CD4-positive, alpha-beta T cell treated with Interleukin-1 beta for 1 hour (primary cell): ENCODE measurements around the gene HLA-DOA.

Experiments
- DNase-seq, 2 donors: peaks; one replicate each; pipeline ENCODE4 v3.0.0-alpha.2; 2020 to 2022

HLA-DOA gene

GRCh38 chr6:33015798-33016197 is 6.4 kb upstream of the HLA-DOA start:
- DNase-seq = no peak

- peak; percentile 64 to 85 for DNase-seq
Observed at GRCh38 chr6:33014841-33015634, 5.6 kb upstream of the HLA-DOA start.

- DNase-seq = no peak
Observed at GRCh38 chr6:33013608-33014007, 4.2 kb upstream of the HLA-DOA start.

GRCh38 chr6:33010356-33010755 is 965 bp upstream of the HLA-DOA start:
- DNase-seq = no peak

GRCh38 chr6:33007831-33008400 is 1.5 kb downstream of the HLA-DOA start:
- DNase-seq = no peak

GRCh38 chr6:33004940-33005339 is 4.5 kb downstream of the HLA-DOA start:
- no peak for DNase-seq

GRCh38 chr6:33001685-33002084 is 7.7 kb downstream of the HLA-DOA start:
- no peak for DNase-seq

GRCh38 chr6:33000055-33000454 is 9.3 kb downstream of the HLA-DOA start:
- peak; percentile 28 to 31 for DNase-seq

- DNase-seq = no peak
Observed at GRCh38 chr6:32995448-32995847, 13.9 kb downstream of the HLA-DOA start.

- no peak for DNase-seq
Observed at GRCh38 chr6:32993363-32993973, 15.9 kb downstream of the HLA-DOA start.

- no peak for DNase-seq
Observed at GRCh38 chr6:32991972-32992371, 17.4 kb downstream of the HLA-DOA start.

GRCh38 chr6:32989368-32989767 is 20.0 kb downstream of the HLA-DOA start:
- DNase-seq = no peak

GRCh38 chr6:32984622-32985389 is 24.6 kb downstream of the HLA-DOA start:
- peak; percentile 88 for DNase-seq

- peak in 1 of 2 donors; percentile 22 for DNase-seq
Observed at GRCh38 chr6:32983964-32984621, 25.3 kb downstream of the HLA-DOA start.

GRCh38 chr6:32983493-32983848 is 25.9 kb downstream of the HLA-DOA start:
- DNase-seq = no peak

GRCh38 chr6:32982702-32983492 is 26.5 kb downstream of the HLA-DOA start:
- peak in 1 of 2 donors; percentile 31 for DNase-seq

- peak in 1 of 2 donors; percentile 32 for DNase-seq
Observed at GRCh38 chr6:32982084-32982701, 27.2 kb downstream of the HLA-DOA start.

- DNase-seq = peak in 1 of 2 donors; percentile 24
Observed at GRCh38 chr6:32980488-32981038, 28.8 kb downstream of the HLA-DOA start.

GRCh38 chr6:32979720-32980487 is 29.5 kb downstream of the HLA-DOA start:
- peak in 1 of 2 donors; percentile 5 for DNase-seq

GRCh38 chr6:32977953-32978324 is 31.5 kb downstream of the HLA-DOA start:
- no peak for DNase-seq
